Mucosa of gallbladder (tissue), 1 donor: ENCODE measurements around the gene NEK9. TPM values are rescaled to one million over a fixed set of nuclear protein-coding genes. Genes with fewer than 3 reads are reported as not detected.

Experiments used
- DNase-seq: peaks from one replicate; pipeline ENCODE4 v3.0.0-alpha.2; 2020; ENCODE audit warnings: low spot score
- total RNA-seq: library from RNA; stranded (reverse); gene quantifications from one replicate; pipeline ENCODE4 v1.2.1, GENCODE V29; 2021
- donor health status: DM: no; HTN: no; CAD: no.

NEK9 gene
- total RNA-seq, 1 donor from 2014 or later = 119 TPM

GRCh38 chr14:75032939-75033338 lies 93.9 kb downstream of the NEK9 start:
- DNase-seq = no peak

GRCh38 chr14:75030147-75030546 lies 96.7 kb downstream of the NEK9 start:
- DNase-seq = no peak

Other genes starting within 250 kb of the NEK9 start
- gene DLST, start 245.1 kb downstream of the NEK9 start, total RNA-seq = 95.6 TPM
- 18.6 TPM for gene RPS6KL1, start 203.8 kb downstream of the NEK9 start, total RNA-seq
- gene PGF, start 171.5 kb downstream of the NEK9 start, total RNA-seq = 4.6 TPM
- 51.7 TPM for gene EIF2B2, start 124.1 kb downstream of the NEK9 start, total RNA-seq
- 33.2 TPM for gene MLH3, start 75.6 kb downstream of the NEK9 start, total RNA-seq
- 16.5 TPM for gene ACYP1, start 63.0 kb downstream of the NEK9 start, total RNA-seq
- 3.9 TPM for gene ZC2HC1C, start 57.4 kb downstream of the NEK9 start, total RNA-seq
- 390 TPM for gene TMED10, start 49.6 kb upstream of the NEK9 start, total RNA-seq
- 165 TPM for gene FOS, start 151.8 kb upstream of the NEK9 start, total RNA-seq